ENCODE measurements around the gene SCNN1G.
A peak's percentile ranks its signal among the peaks of the same experiment; 100 is the strongest.

Gene SCNN1G

GRCh38 chr16:23152386-23153178, 30.0 kb upstream of the SCNN1G start:
- DNase-seq: no peak

GRCh38 chr16:23155445-23156049, 27.0 kb upstream of the SCNN1G start:
- no peak for DNase-seq

GRCh38 chr16:23156110-23156509, 26.4 kb upstream of the SCNN1G start:
- no peak for DNase-seq

- no peak for DNase-seq
These were observed 25.5 kb upstream of the SCNN1G start for GRCh38 chr16:23156946-23157460.

- DNase-seq: no peak
These were observed 24.4 kb upstream of the SCNN1G start for GRCh38 chr16:23158114-23158513.

GRCh38 chr16:23160082-23160481, 22.5 kb upstream of the SCNN1G start:
- DNase-seq: no peak

- no peak for DNase-seq
These were observed 22.0 kb upstream of the SCNN1G start for GRCh38 chr16:23160574-23160973.

GRCh38 chr16:23163921-23164320, 18.6 kb upstream of the SCNN1G start:
- DNase-seq: no peak

- no peak for DNase-seq
These were observed 17.8 kb upstream of the SCNN1G start for GRCh38 chr16:23164736-23165135.

GRCh38 chr16:23172583-23172982, 10.0 kb upstream of the SCNN1G start:
- no peak for DNase-seq

GRCh38 chr16:23172994-23173393, 9.6 kb upstream of the SCNN1G start:
- DNase-seq: no peak

GRCh38 chr16:23174622-23175021, 7.9 kb upstream of the SCNN1G start:
- no peak for DNase-seq

- DNase-seq: no peak
These were observed 6.9 kb upstream of the SCNN1G start for GRCh38 chr16:23175651-23176050.

GRCh38 chr16:23181506-23181905, 1.0 kb upstream of the SCNN1G start:
- no peak for DNase-seq

- peak; percentile 48 for DNase-seq
These were observed 303 bp upstream of the SCNN1G start for GRCh38 chr16:23182206-23182678.

- DNase-seq: no peak
These were observed 958 bp downstream of the SCNN1G start for GRCh38 chr16:23183543-23183862.

GRCh38 chr16:23185656-23186055, 3.1 kb downstream of the SCNN1G start:
- no peak for DNase-seq

- DNase-seq: no peak
These were observed 3.6 kb downstream of the SCNN1G start for GRCh38 chr16:23186171-23186570.

GRCh38 chr16:23187341-23187740, 4.8 kb downstream of the SCNN1G start:
- no peak for DNase-seq

- no peak for DNase-seq
These were observed 6.4 kb downstream of the SCNN1G start for GRCh38 chr16:23188911-23189310.

GRCh38 chr16:23194497-23195221, 12.1 kb downstream of the SCNN1G start:
- DNase-seq: no peak

GRCh38 chr16:23195366-23195978, 12.9 kb downstream of the SCNN1G start:
- no peak for DNase-seq

- DNase-seq: no peak
These were observed 14.0 kb downstream of the SCNN1G start for GRCh38 chr16:23196539-23196938.

Measured in effector CD8-positive, alpha-beta T cell (primary cell).